Activated CD8-positive, alpha-beta T cell treated with anti-CD3 and anti-CD28 coated beads for 36 hours (primary cell): Measurements from ENCODE around the gene TPRG1L. TPM values are rescaled to one million over a fixed set of nuclear protein-coding genes. Genes with fewer than 3 reads are reported as not detected.

Experiments used
- ATAC-seq: fragments of 200-7000 bp; cut with Tn5 transposase; one replicate; pipeline ENCODE4 v1.10.0; 2021; ENCODE audit warnings: mild to moderate bottlenecking, moderate library complexity
- CTCF ChIA-PET: fragments of 350-600 bp; sonication (Branson Sonifier 250); formaldehyde crosslinking; loops from one replicate; lab custom pipeline; 2021; ENCODE audit warnings: antibody characterized with exemption; lab: Charles Lee
- POLR2A ChIA-PET: fragments of 350-600 bp; sonication (Branson Sonifier 250); formaldehyde crosslinking; loops from one replicate; lab custom pipeline; 2021; ENCODE audit warnings: antibody characterized with exemption; lab: Charles Lee
- DNase-seq: peaks from one replicate; pipeline ENCODE4 v3.0.0-alpha.2; 2020
- H3K27ac Mint-ChIP-seq: one replicate; pipeline ENCODE4 v1.8.0; 2021; ENCODE audit warnings: mild to moderate bottlenecking, mixed read lengths
- H3K27me3 Mint-ChIP-seq: one replicate; pipeline ENCODE4 v1.8.0; 2021; ENCODE audit warnings: mixed read lengths
- H3K36me3 Mint-ChIP-seq: one replicate; pipeline ENCODE4 v1.8.0; 2021; ENCODE audit warnings: low read depth, mixed read lengths
- H3K4me1 Mint-ChIP-seq: one replicate; pipeline ENCODE4 v1.8.0; 2021; ENCODE audit warnings: low read depth, mixed read lengths
- H3K4me3 Mint-ChIP-seq: one replicate; pipeline ENCODE4 v1.8.0; 2021; ENCODE audit warnings: mild to moderate bottlenecking, moderate library complexity, mixed read lengths
- H3K9me3 Mint-ChIP-seq: one replicate; pipeline ENCODE4 v1.8.0; 2021; ENCODE audit warnings: mixed read lengths
- CTCF ChIP-seq: fragments of 200-600 bp; IDR thresholded peaks from one replicate; pipeline ENCODE4 v1.8.0; 2022; ENCODE audit warnings: antibody characterized with exemption, mild to moderate bottlenecking
- intact Hi-C: fragments of 100-400 bp; cut with micrococcal nuclease; formaldehyde crosslinking; loops from one replicate; pipeline ENCODE4 v1.10.0; 2022
- total RNA-seq, 2 experiments: library from RNA; stranded (reverse); gene quantifications; one replicate each; pipeline ENCODE4 v1.2.3, GENCODE V29; 2021

Gene TPRG1L
- total RNA-seq, 2 experiments from 2014 or later, result 6.1 to 6.2 TPM

GRCh38 chr1:3625151-3625907 lies 514 bp downstream of the TPRG1L start:
- H3K4me3 Mint-ChIP-seq, result peak overlapping the region; percentile 85
- peaks cover 21% of the 10 kb centered on the region for H3K4me1 Mint-ChIP-seq
- intact Hi-C loops, result no loop called here
- ChIA-PET POLR2A (no interaction called here), CTCF (interaction anchor here (1.2 to 1.7 kb wide), 4 partner anchors 25 to 172 kb away, joined by 3 to 5 read pairs (median 4); partner anchors contain the start of gene WRAP73)
- ATAC-seq (peak; percentile 6), DNase-seq (peak; percentile 37)
- TF ChIP-seq CTCF, result no peak
- no peaks in the 10 kb centered on the region for H3K9me3 Mint-ChIP-seq
- H3K27me3 Mint-ChIP-seq, result no peaks in the 10 kb centered on the region
- peak overlapping the region; percentile 16 for H3K27ac Mint-ChIP-seq
- H3K36me3 Mint-ChIP-seq, result no peaks in the 10 kb centered on the region

GRCh38 chr1:3626025-3626424 lies 1.2 kb downstream of the TPRG1L start:
- ATAC-seq, result no peak
- Mint-ChIP-seq H3K4me1 (peaks cover 18% of the 10 kb centered on the region), H3K27ac (peak overlapping the region; percentile 16), H3K36me3 (no peaks in the 10 kb centered on the region), H3K27me3 (no peaks in the 10 kb centered on the region), H3K4me3 (peak overlapping the region; percentile 85), H3K9me3 (no peaks in the 10 kb centered on the region)
- no peak for TF ChIP-seq CTCF
- intact Hi-C loops, result no loop called here
- ChIA-PET CTCF (interaction anchor here (0.9 to 1.7 kb wide), 7 partner anchors 9 to 173 kb away, joined by 3 to 5 read pairs (median 4); partner anchors contain the start of gene WRAP73), POLR2A (no interaction called here)
- DNase-seq, result no peak

GRCh38 chr1:3627515-3628253 lies 2.9 kb downstream of the TPRG1L start:
- Mint-ChIP-seq H3K27ac (no peak overlapping the region), H3K27me3 (no peaks in the 10 kb centered on the region)

GRCh38 chr1:3628445-3628844 lies 3.6 kb downstream of the TPRG1L start:
- intact Hi-C loops, result no loop called here
- Mint-ChIP-seq H3K27ac (no peak overlapping the region), H3K36me3 (peaks cover 7% of the 10 kb centered on the region), H3K27me3 (no peaks in the 10 kb centered on the region), H3K9me3 (no peaks in the 10 kb centered on the region), H3K4me3 (no peak overlapping the region), H3K4me1 (peaks cover 11% of the 10 kb centered on the region)
- no peak for TF ChIP-seq CTCF
- ATAC-seq (no peak), DNase-seq (no peak)
- ChIA-PET POLR2A (no interaction called here), CTCF (interaction anchor here (0.9 to 4.2 kb wide), 4 partner anchors 9 to 138 kb away, joined by 3 to 19 read pairs (median 7); no protein-coding TSS in a partner anchor)

More at GRCh38 chr1:3627515-3628253, 2.9 kb downstream of the TPRG1L start:
- Mint-ChIP-seq H3K4me1 (peaks cover 18% of the 10 kb centered on the region), H3K36me3 (no peaks in the 10 kb centered on the region), H3K9me3 (no peaks in the 10 kb centered on the region), H3K4me3 (no peak overlapping the region)
- intact Hi-C loops, result no loop called here
- TF ChIP-seq CTCF, result no peak
- POLR2A ChIA-PET, result no interaction called here
- DNase-seq, result no peak
- CTCF ChIA-PET, result interaction anchor here (0.9 to 4.2 kb wide), 4 partner anchors 8 to 137 kb away, joined by 3 to 19 read pairs (median 7); no protein-coding TSS in a partner anchor
- ATAC-seq, result no peak
